ENCODE results near the gene LRP2BP.
A peak's percentile ranks its signal among the peaks of the same experiment; 100 is the strongest.

LRP2BP gene

DNA sequence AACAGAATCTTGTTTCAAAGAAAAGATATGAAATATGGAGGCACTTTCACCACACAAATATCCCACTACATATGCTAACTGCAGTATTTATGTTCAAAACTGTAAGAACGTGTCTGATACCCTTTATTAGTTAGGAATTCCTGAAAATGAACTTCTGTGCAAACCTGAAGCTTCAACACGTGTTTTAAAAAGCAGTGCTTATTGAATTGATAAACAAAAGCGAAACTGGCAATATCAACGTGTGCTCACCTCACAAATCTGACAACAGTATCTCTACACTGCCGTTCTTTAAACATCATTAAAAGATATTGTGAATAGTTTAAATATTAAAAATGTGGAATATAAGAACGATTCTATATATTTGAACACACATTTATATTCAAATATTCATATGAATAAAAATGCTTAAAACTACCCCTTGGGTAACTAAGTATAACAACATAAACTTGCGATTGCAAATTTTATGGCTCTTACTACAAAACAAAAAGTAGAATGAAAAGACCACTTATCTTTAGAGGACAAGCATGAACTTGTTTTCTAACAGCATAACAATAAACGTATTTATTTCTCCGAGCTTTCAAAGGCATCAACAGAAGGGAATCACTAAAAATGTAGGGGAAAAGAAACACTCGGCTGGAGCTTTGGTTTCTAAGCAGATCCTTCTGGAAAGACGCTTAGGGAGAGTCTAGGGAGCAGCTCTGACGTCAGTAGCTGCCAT is at the start of gene LRP2BP:
Gene LRP2BP, minus strand, starts transcription at position 687 of the 718 bp plus-strand sequence. CDS start 17,738 bp downstream, outside the sequence.
- peak; percentile 55 for DNase-seq

DNA sequence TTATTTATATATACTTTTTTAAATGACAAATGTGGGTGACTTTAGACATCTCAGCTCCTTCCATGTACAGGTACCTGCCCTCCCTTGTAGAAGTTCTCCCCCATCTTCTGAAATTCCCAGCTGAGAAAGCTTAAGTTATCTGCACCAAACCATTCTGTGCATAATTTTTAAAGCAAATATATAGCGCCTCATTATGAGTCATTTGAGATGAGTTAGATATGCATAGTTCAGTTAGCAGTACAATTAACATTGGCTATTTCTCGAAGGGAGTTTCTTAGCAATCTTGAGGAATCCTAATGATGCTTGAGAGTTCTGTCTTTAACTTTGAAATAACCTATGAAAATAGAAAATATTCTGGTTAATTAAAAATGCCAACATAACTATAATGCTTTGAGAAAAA is 49.5 kb upstream of the LRP2BP start:
- DNase-seq = no peak

DNA sequence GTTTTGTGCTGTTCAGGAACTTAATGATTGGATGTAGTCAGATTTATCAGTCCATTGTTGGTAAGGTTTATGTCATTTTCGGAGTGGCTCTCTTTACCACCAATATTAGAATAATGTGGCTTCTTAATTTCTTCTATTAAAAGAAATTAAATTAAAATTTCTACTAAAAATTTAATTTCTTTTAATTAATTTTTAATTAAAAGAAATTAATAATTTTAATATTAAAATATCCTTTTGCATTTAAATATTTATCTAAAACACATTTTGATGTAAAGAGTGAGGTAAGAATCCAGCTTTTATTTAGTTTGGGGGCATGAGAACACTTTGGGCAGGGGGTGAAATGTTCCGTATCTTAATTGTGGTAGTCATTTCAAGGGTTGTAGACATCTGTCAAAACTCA is 45.8 kb upstream of the LRP2BP start:
- no peak for DNase-seq

DNA sequence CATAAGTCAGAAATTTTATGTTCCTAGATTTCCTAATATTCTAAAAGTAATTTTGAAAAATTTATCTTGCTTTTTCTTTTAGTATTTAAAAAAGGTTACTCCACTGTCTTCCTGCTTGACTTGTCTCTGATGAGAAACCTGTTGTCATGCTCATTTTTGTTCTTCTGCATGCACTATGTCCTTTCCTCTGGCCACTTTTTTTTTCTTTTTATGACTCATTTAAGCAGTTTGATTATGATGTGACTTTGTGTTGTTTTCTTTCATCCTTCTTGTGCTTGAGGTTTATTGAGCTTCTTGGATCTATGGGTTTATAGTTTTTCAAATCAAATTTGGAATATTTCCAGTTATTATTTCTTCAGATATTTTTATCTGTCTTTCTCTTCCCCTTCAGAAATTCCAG is 42.1 kb upstream of the LRP2BP start:
- DNase-seq = no peak

DNA sequence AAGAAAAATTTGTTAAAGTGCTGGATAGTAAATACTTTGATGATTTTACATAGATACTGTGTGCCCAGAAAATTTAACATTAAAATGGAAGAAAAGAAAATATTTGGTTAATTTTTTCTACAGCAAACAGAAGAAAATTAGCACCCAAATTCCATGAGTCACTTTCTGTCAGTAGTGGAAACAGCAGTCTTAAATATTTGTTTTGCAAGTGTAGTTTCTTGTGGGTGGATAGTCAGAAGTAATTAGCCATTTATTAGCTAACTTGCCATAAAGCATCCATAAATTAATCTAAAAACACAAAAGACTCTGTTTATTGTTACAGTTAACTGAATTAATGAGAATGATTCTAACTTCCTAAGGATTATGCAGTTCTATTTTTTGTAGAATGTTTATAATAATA is 39.7 kb upstream of the LRP2BP start:
- DNase-seq = no peak

DNA sequence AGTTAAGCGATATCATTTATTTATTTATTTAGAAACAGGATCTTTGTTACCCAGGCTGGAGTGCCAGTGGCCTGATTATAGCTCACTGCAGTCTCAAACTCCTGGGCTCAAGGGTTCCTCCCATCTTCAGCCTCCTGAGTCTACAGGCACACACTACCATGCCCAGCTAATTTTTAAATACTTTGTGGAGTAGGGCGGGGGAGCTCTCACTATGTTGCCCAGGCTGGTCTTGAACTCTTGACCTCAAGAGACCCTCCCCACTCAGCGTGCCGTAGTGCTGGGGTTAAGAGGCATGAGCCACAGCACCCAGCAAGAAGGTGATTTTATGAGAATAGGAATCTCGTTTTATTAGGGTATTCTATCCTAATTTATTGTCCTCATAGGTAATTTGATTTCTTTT is 33.9 kb upstream of the LRP2BP start:
- no peak for DNase-seq

DNA sequence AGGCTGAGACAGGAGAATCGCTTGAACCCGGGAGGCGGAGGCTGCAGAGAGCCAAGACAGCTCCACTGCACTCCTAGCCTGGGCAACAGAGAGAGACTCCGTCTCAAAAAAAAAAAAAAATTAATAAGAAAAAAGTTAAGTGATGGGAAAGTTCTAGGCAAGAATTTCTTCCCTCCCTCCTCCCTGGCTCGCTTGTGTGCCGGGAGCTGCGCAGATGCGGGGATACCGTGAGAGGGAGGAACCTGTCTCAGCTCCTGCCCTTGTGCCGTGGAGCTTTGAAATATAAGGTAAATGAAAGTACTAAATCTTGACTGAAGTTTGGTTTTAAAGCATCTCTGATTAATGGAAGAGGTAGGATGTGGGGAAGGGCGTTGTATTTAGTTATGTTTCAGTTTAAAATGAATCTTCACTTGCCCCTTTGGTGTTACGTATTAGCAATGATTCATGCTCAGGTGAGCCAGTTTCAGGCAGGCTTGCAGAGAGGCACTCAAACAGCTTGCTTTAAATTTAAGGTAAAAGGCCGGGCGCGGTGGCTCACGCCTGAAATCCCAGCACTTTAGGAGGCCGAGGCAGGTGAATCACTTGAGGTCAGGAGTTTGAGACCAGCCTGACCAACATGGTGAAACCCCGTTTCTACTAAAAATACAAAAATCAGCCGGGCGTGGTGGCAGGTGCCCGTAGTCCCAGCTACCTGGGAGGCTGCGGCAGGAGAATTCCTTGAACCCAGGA is 31.4 kb upstream of the LRP2BP start:
- DNase-seq = no peak

DNA sequence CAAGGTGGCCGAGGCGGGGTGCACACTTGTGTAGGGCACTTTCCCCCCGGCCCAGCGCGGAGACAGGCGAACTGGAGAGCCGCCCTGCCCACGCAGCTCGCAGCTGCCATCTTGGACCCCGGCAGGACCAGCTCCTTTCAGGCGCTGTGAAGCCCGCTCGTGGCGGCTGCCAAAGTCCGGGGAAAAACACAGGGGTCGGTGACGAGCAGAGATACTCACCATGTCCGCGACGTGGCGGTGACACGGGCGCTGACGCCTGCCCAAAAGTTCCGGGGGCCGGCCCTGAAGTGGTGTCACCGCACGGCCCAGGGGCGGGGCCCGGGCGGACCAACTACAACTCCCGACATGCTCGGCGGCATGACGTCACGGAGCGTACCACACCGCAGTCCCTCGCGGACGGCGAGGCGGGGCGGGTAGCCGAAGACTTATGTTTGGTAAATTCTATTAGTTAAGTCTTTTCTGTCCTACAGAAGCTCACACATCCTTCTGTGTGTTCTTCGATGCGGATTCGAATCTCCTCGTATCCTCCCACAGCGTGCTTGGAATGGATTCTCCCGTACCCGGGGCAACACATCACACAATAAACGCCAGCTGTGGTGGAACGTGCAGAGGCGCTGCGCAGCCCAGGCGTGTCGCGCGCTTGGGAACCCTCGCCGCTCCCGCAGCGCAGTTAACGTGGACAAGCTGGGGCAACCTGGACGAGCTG is 30.1 kb upstream of the LRP2BP start, which contains the start of gene UFSP2:
Gene UFSP2, minus strand, starts transcription at position 318 of the 706 bp plus-strand sequence. Its CDS starts 96 bp downstream, at position 222.
- DNase-seq = peak; percentile 46

DNA sequence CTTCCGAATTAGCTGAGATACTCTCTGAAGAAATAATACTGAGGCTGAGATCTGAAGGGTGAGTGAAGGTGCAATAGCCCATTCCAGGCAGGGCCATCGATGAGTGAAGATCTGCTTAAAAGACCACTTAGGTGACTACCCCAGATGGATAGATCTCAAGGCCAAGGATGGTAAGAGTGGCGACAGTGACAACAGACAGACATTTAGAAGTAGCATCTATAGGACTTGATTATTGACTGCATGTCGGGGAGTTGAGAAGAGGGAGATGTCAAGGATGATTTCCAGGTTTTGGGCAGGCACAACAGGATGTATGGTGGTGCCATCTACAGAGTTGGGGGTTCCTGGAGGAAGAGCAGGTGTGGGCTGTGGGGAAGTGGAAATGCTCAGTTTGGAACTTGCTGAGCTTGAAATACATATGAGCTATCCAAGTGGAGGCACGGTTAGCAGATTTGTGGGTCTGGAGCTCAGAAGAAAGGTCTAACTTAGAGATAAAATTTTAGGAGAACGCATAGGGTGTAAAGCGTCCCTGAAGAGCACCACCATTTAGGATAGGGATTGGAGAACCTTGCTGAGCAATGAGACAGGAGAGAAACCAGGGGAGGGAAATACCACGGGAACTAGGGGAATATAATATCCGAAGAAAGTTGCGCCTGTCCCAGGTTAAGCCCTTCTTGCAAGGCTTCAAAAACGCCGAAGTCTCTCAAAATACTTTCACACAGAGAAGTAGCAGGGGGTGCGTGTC is 29.4 kb upstream of the LRP2BP start:
- peak; percentile 3 for DNase-seq

DNA sequence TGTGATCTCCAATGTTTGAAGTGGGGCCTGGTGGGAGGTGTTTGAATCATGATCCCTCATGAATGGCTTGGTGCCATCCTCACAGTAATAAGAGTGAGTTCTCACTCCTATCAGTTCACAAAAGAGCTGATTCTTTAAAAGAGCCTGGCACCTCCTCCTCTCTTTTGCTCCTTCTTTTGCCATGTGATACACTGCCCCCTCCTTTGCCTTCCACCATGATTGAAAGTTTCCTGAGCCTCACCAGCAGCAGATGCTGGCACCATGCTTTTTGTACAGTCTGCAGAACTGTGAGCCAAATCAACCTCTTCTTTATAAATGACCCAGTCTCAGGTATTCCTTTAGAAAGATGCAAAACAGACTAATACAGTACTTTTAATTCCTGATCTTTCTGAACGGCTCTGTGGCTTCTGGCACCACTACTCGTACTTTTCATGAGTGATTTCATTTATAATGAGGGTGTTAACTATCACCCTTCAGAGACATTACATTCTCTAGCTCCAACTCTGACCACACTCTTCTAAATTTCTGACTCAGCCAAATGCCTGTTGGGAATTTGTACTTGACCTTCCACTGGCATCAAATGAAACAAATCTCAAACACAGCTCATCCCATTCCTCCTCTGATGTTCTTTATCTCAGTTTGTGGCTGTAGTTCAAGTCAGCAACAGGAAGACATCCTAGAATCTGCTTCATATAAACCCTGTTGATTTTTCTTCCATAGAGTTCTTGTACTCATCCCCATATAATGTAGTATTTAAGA is 25.8 kb upstream of the LRP2BP start:
- DNase-seq = no peak

DNA sequence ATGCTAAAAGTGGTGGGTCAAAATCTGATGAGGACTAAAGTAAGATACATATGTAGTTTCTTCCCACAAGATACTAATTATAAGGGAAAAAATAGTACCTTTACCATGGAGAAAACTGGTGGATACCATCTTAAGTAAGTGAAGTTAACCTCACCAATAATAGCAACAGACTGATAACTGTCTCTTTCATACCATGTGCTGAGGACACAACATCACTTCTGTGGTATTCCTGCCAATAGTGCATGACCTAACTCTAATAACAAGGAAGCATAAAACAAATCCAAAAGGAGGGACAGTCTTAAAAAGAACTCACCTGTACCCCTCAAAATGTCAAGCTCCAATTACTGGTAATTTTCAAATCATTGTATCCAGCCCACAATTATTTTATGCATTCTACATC is 21.2 kb upstream of the LRP2BP start:
- no peak for DNase-seq

DNA sequence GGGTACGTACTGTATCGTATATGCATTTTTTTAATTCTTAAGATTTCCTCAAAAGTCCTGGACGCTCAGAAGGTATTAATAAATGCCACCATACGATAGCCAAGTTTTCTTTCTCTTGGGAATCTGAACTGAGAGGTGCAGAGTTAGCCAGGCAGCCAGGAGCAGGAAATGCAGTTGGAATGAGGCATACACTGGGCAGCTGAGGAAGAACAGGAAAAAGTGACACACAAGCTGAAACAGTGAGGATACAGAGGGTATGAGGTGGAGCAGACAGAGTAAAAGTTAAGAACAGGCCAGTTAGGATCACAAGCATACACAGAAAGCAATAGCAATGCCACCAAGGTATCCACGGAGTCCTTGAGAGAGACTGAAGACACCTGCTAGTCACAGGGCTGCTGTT is 16.7 kb upstream of the LRP2BP start:
- DNase-seq = no peak

DNA sequence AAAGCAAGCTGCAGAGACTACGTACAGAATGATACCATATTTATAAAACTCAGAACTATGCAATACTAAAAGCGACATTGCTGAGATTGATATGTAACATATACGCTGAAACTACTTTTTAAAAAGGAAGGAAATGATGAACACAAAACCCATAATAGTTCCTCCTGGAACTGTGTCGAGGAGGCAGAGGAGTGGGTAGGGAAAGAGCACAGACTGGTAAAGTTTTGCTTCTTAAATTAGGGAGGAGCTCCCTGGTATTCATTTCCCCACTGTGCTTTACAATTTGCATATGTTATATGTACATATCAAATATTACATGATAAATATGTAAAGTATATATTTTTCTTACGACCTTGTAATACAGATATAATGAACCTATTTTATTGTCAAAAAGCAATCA is 16.1 kb upstream of the LRP2BP start:
- no peak for DNase-seq

DNA sequence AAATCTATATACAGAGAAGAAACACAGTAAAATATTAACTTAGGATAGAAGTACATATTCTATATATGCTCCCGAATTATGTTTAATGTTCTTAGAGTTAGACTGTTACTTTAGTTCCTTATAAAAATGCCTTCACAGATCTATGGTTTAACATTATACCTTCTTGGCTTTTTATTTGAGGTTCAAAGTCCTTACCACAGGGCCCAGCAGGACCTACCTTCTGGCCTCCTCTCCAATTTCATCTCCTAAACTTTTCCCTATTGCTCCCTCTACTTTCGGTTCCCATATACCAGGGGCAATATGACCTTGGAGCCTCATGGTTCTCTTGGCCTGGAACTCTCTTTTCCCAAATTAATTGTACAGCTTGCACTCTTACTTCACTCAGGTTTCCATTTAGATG is 12.7 kb upstream of the LRP2BP start:
- no peak for DNase-seq

DNA sequence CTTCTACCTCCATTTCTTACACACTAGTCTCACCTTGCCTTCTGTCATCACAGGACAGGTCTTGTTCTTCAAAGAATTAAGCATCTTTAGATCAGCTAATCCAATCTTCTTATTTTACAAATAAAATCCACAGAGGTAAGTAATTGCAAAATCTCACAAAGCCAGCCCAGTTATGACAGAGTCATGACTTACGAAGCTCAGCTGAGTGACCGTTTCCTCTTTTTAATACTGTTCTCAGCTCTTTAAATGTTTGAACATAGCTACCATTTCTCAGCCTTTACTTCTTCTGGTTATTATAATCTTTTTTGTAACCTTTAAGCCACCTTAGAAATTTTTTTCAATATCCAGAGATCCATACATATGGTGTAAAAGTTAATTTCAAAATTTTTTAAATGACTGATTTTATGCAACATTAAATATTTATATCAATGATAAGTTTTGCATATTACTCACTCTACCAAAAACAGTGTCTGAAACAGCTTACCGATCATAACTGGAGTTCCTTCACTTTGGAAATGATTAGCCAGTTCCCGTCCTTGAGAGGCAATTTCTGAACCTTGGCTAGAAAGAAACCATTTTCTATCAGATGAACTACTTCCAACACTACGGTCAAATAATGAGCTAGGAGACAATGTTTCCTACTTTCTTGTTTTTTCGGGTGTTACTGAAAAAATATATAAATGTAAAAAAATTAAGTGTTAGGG is 9.7 kb upstream of the LRP2BP start:
- no peak for DNase-seq

DNA sequence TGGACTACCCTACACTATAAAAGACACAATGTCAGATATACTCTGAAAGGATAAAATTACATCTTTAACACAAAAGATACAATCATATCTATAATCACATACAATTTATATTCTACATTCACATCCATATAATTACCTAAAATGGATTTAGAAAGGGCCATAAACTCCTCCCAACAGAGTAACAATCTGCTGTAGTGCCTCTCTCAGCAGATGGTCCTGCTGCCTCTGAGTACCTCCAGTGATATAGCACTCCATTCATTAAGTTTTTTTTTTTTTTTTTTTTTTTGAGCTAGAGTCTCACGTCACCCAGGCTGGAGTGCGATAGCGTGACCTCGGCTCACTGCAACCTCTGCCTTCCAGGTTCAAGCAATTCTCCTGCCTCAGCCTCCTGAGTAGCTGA is 8.3 kb upstream of the LRP2BP start:
- DNase-seq = no peak

DNA sequence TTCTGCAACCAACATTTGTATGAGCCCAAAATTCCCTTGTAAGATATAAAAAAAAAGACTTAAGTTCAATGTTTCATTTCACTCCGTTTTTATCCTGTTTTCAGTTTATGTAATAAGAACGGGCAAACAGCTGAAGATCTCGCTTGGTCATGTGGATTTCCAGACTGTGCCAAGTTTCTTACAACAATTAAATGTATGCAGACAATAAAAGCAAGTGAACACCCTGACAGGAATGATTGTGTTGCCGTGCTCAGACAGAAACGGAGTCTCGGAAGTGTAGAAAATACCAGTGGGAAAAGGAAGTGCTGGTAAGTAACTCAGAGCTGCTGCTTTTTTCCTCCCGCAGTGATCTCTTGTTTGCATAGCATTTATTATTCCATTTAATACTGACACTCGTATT is 3.7 kb upstream of the LRP2BP start:
- no peak for DNase-seq

DNA sequence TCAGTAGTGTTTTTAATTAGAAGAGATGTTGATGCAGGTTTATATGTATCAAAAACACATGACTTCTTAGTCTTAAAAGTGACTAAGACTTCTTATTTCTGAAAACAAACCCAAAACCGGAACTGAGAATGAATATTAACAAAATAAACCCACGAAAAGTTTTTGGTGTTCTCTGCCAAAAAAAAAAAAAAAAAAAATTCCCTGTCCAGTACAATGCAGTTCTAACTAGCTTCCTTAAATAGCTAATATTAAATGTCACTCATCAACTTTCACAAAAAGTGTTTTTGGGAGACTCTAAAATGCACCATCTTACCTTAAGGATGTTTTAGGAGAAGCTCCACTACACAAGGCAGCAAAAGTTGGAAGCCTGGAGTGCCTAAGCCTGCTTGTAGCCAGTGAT is 2.9 kb upstream of the LRP2BP start:
- DNase-seq = no peak

DNA sequence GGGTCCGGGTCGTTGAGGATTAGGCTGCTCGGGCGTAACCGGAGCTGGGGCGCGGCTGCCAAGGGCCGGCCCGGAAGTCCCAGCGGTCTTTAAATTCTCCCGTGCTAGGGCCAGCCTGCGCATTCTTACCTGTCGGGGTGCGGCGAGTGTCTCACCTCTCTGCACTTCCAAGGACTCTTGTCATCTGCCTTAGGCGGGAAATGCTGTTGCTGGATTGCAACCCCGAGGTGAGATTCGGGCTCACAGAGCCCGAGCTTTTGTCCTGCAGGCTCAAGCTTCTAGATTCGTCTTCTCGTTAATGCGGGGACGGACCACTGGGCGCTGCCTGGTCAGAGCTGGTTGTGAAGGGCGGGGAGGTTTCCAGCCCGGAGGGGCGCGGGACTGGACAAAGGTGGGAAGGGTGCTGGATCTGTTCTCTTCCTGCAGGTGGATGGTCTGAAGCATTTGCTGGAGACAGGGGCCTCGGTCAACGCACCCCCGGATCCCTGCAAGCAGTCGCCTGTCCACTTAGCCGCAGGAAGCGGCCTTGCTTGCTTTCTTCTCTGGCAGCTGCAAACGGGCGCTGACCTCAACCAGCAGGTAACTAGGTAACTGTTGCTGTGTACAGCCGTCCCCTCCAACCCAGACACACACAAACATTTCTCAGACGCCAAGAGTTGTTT is 1.1 kb upstream of the LRP2BP start, which contains the start of gene ANKRD37:
Gene ANKRD37, plus strand, starts transcription at position 118 of the 662 bp plus-strand sequence. Its CDS starts 83 bp downstream, at position 201.
- peak; percentile 51 for DNase-seq

DNA sequence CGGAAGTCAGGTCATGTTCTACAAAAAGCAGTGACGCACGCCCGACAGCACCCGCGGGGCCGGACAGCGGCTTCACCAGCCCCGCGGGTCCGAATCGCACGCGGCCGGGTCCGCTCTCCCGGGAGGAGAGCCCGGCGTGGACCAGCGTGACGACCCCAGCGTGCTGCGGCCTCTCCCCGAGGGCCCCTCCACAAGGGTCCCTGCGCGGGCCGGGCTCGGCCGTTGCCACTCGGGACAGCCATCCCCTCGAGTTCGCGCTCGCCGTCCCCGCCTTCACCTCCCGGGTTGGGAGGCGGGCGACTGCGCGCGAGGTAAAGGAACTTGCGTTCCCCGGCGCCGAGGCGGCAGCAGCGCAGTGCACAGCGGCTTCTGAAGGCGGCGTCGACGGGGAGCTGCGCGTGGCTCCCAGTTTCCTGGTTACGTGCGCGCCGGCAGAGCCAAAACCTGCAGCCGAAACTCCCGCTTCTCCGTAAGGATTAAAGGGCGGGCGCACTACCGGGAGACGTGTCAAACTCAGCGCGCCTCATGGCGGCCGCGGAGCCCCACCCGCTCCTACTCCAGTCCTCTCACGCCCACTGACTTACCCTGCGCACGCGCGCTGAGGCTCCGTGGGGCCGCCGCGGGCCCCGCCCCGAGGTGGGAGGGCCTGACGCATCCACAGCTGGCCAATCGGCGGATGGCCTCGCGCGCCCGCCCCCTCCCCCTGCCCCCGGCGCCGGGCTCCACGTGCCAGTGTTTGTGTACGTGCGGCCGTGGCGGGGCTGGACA is 416 bp upstream of the LRP2BP start:
- DNase-seq = peak; percentile 80
